Heart left ventricle (tissue), 13 donors: ENCODE measurements around the gene PPIE.

Source experiments
- CTCF ChIP-seq, 12 donors: fragments of 200-600 bp; sonication (generic) in 4 of 12; IDR thresholded peaks; one replicate each; pipeline versions ENCODE4 v1.5.0 to v1.8.0; 2018 to 2022; ENCODE audit warnings: antibody characterized with exemption in 12 of 12, mild to moderate bottlenecking in 5 of 12
- POLR2A ChIP-seq, 2 donors: fragments of 450-650 bp; IDR thresholded peaks; one replicate each; pipeline ENCODE4 v1.6.1; 2017; ENCODE audit warnings: antibody characterized with exemption in 2 of 2, mild to moderate bottlenecking in 2 of 2, moderate library complexity in 2 of 2
- donor health status: ischemic (EF 13 %, LVEDD 7.1; RV severe dilation, severe dysfunction).
- donor health status: DM: no; HTN: yes; CAD: no.
- donor health status: DM: no; HTN: no; CAD: no.
- donor health status: ischemic (EF 25% LVEDD 6.9; RV normal size, moderate dysfunction).
- donor health status: ischemic (EF 25% LVEDD 5.7; RV mildly dilated, moderate dysfunction).
- donor health status: ischemic (EF 35%, LVEDD 5.7; RV mildly dilated, moderate dysfunction).
- donor health status: nonischemic (EF 11% LVEDD 7.7; RV severe dilation, severe dysfunction).
- donor health status: DM: yes; HTN: yes; CAD: no.
- donor health status: PGD.
- donor health status: ischemic (EF 29% LVEDD 5.4; RV normal size, mild dysfunction).
- donor health status: nonischemic (EF 23%, LVEDD 6.1; RV moderate dilation, normal function).

- no peak for TF ChIP-seq CTCF (IDR thresholded peaks at IDR 0.05)
- no peak for TF ChIP-seq POLR2A (IDR thresholded peaks at IDR 0.05)
Observed at GRCh38 chr1:39727221-39727931, 11.3 kb upstream of the PPIE start.
